GM19328 (cell line): ENCODE results near the gene KDELR3.

ENCODE experiments used
- ATAC-seq: cut with Tn5 transposase; IDR thresholded peaks from one replicate; pipeline ENCODE4 v1.9.1; 2021; ENCODE audit warnings: mild to moderate bottlenecking, moderate library complexity; ENCODE audit not compliant: unreplicated experiment

The KDELR3 gene

DNA sequence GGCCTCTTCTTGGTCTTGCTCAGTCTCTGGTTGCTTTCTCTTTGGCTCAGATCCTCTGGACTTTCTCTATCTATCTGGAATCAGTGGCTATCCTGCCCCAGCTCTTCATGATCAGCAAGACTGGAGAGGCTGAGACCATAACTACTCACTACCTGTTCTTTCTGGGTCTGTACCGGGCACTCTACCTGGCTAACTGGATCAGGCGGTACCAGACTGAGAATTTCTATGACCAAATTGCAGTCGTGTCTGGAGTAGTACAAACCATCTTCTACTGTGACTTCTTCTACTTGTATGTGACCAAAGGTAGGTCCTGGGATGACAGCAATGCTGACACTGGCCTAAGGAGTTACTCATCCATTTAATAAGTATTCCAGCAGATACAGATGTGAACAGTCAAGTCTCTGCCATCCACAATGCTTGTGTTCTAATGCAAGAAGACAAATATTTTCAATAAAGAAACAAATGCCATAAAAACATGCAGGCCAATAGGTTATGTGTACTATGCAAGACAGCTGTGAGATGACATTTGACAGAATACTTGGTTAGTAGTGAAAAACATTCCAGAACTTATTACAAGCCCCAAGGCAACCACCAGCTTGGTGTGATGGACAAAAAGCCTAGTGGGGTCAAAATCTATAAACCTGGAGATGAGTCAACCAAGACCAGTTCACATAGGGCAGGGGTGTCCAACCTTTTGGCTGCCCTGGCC, 13.4 kb downstream of the KDELR3 start:
- ATAC-seq = no peak

DNA sequence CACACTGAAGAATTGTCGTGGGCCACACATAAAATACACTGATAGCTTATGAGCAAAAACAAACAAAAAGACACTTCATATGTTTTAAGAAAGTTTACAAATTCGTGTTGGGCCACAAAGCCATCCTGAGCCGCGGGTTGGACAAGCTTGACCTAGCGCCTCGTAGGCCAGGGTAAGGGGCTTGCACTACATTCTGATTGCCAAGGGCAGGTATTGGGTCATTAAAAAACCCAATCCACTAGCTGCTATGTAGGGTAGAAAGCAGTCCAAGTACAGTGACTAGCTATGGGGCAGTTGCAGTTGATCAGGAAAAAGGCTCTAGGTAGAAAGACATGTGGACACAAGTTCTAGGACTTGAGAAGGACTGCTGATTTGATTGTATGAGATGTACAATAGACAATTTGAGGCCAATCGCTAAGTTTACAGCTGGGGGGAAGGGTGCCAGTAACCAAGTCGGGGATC, 14.0 kb downstream of the KDELR3 start:
- ATAC-seq = no peak

DNA sequence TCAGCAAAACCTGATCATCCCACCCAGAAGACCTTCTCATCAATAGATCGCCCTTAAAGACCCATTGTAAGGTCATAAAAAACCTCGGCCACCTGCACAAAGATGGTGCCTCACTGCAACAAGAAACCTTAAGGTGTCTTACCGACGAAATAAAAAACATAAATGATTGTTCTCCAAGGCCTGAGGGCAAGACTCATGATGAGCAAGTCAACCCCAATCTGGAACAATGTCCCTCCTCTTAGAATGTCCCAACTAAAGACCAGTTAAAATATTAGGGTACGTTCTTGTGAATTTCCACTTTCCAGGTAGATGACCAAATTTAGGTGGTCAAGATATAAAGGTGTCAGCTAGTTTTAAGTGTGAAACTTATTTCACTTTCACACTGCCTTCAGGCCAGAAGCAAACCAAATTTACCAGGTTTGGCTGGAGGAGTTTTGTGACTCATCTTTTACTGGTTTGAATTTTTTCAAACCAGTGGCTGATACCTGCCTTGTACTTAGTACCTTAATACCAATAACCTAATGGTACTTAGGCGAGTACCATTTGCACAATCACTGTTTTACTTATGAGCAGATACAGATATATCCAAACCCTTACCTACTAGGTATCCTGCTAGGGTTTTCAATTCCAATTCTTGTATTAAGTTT, 14.9 kb downstream of the KDELR3 start:
- no peak for ATAC-seq

DNA sequence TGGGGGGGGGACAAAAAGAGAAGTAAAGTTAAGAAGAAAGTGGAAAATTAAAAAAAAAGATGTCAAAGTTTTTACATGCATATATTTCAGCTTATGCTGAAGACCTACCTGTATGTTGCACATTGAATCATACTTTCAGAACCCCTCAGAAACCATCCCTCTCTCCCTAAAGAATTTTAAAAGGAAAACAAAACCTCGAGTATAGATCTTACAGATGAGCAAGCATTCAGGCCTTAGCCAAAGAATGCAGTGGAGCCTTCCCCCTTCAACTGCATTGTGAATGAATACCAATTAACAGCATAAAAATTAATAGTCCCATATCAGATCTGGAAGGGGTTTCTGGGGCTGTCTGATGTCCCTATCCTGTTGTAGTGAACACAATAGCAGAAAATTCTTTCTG, 16.3 kb downstream of the KDELR3 start:
- ATAC-seq = no peak

DNA sequence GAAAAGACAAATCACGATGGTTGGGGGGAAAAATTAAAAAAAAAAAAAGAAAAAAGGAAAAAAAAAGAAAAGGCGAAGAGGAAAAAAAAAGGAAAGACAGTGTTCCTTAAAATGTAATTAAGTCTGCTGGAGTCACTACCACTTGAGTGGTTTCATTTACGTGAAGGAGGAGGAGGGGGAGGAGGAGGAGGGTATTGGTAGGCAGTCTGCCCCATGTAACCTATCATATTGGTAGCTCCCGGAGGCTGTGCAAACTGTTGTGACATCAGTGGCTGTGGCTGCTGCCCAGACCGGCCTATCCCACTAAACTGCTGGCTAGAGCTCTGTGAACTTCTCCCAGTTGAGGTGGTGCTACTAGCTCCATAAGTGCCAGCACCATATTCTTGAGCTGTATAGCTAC, 17.9 kb downstream of the KDELR3 start:
- ATAC-seq = no peak

DNA sequence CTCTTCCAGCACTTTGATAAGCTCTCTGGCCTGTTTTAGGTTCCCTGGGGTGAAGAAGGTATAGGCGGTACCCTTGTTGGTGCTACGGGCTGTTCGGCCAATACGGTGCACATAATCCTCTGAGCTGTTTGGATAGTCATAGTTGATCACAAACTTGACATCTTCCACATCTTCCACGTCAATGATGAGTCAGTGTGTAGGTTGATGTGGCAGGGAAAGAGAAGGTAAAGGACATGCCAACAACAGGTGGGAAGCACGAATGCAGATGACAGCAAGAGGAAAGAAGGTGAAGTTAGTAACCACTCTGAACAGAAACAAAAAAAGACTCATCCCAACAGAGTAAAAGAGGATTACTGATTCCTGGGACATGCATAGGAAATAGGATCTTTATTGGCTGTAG, 20.1 kb downstream of the KDELR3 start:
- ATAC-seq = no peak

DNA sequence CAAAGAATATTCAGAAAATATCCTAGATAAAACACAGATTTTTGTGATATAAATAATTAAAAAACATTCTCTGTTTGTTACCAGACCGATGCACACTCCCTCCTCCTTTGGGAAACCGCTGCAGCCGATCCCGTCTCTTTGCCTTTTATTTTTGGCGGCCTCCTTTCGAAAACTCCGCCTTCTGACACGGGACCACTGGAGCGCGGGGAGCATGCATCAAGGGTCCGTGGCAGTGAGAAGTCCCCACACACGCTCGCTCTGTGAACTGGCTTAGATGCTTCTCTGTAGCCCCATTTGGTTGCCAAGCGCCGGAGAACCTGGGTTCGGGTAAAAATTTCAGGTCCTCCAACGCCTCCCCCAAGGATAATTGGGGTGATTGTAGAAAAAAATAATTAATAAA, 21.2 kb downstream of the KDELR3 start:
- no peak for ATAC-seq

DNA sequence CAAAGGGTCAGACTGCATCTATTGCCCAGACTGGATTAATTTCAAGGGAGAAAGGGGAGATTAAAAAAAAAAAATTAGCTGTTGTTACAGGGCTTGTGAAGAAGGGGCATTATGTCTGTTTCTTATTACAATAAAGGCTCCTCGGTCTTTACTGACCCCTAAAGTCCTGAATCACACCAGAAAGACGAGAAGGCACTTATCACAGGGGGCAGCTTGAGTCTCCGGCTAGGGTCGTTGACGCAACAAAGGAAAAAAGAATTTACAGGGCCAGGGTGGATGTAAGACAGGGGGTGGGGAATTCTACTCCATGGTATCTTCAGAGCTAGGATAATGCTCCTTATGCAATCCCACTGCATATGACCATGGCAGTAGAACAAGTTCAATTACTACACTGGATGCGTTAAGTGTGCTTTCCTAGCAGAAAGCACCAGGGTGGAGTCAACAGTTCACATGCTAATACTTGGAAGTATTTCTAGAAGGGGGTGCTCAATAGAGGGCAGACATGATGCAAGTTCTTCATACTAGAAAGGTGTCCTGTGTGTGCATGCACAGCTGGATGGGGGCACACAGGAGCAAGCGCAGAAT, 21.8 kb downstream of the KDELR3 start:
- ATAC-seq = no peak

DNA sequence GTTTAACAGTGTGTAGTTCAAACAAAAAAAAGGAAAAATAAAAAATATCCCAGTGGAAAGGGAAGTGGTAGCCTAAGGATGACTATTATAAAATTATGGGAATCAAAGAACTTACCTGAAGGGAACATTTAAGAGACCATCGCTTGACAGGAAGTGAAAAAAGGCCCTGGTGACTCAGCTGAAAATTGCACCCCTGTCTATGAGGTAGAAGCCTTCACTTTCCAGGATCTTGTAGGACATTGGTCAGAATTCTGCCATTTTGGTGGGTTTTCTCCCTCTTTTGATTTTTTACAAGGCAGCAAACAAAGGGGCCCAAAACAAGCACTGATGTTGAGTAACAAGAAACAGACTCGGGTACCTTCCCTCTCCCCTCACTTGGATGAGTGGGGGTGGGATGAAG, 22.6 kb downstream of the KDELR3 start:
- ATAC-seq = no peak

DNA sequence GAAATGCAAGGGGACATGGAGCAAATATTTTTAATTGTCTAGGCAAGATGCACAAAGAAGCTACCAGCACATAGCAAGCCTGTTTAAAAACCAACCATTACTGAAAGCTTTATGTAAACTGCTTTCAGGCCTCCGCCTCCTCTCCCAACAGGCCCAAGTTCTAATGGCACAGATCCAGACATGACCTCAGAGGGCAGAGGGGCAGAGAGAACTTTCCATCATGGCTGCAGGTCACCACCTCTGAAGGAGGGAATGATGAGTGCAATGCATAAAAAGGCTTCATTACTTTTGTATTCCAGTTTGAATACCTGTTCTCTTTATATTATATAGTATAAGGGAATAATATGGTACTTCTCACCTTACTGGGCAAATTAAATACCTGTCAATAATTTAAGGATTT, 23.0 kb downstream of the KDELR3 start:
- ATAC-seq = no peak

DNA sequence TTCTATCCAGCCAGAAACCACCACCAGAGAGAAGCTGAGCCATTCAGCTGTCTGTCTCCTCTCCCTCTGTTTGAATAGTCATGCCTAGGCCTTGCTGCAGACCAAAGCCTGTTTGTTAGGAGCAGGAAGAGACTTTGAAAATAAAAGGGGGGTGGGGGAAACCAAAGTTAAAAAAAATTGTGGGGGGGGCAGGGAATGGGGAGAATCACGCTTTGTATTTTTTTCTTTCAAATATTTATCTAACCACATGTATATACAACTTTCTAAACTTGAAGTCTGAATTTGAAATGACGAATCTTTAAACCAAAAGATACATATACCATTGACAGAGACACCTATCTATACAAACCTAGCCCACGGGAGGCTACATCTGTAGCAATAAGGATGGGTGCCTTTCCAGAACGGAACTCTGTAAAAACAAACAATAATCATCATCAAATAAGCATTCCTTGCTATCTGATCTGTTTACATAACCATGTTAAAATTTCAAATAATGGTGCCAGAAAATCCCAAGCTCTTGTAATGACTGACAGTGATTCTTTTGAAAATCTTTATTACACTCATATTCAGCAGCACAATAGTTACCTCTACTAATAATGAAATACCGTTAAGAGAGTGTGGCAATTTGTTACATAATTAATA, 23.9 kb downstream of the KDELR3 start:
- no peak for ATAC-seq

DNA sequence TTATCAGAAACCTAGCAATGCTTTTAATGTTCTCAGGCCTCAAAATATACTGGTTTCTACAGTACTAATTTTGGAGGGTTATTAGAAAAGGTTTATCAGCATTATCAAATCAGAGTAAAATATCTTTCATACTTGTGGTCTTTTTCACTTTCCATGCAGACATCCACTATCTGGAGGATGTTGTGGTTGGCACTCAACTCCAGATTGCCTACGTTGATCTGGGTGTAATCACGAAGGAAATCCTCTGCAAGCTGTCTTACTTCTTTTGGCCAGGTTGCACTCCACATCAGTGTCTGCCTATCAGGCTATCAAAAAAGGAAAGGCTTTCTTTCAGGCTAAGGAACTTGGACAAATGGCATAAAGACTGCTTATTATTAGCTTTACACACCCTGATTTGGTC, 26.6 kb downstream of the KDELR3 start:
- no peak for ATAC-seq

DNA sequence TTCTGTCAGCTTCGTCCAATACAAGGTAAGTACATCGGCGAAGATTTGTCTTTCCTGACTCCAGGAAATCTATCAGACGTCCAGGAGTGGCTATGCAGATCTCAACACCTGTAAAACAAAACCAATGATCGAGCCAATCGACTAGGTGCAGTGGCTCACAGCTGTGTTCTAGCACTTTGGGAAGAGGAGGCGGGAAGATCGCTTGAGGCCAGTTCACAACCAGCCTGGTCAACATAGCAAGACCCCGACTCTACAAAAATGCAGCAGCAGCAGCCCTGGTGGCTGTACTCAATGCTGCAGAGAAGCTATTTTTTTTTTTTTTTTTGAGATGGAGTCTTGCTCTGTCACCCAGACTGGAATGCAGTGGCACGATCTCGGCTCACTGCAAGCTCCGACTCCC, 27.0 kb downstream of the KDELR3 start:
- no peak for ATAC-seq

DNA sequence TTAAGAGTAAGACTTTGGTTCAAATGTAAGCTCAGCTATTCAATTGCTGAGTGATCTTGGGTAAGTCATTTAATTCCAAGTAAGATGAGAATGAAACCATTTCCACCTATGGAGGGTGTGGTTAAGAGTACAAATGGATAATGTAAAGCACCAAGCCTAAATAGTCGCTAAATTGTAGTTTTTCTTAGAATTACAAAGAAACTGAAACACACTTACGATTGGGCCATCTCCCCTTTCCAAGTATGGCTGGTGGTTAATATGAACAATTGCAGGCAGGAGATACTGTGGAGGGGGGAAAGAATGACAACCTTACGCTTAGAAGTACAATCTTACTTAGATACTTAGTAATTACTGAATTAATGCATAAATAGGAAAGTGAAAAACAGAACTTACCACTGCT, 30.0 kb downstream of the KDELR3 start:
- no peak for ATAC-seq

DNA sequence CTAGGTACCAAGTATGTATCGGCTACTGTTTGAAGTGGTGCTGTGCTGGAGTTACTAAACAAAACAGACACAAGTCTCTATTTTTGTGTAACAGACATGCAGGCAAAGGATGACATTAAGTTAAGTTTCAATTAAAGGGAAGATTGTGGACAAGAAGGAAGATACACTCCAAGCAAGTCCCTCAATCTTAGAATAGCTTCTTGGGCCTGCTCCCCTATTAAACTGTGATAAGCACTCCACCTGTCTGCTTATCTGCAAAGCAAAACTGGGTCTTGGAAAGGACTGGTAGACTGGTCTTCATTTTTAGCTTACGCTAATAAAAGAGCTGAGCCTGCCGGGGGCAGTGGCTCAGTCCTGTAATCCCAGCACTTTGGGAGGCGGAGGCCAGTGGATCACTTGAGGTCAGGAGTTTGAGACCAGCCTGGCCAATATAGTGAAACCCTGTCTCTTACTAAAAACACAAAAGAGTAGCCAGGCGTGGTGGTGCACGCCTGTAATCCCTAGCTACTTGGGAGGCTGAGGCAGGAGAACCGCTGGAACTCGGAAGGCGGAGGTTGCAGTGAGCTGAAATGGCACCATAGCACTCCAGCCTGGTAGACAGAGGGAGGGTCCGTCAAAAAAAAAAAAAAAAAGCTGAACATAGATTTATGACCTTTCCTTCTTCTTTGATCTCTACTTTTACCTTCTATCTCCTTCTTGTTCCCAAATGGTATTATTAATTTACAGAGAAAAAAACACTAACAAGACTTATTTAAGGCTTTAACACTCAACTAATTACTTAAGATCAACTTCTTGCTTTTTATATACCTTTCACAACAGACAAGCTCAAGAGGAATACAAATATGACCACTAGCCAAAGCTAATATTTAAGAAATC, 34.1 kb downstream of the KDELR3 start:
- no peak for ATAC-seq

DNA sequence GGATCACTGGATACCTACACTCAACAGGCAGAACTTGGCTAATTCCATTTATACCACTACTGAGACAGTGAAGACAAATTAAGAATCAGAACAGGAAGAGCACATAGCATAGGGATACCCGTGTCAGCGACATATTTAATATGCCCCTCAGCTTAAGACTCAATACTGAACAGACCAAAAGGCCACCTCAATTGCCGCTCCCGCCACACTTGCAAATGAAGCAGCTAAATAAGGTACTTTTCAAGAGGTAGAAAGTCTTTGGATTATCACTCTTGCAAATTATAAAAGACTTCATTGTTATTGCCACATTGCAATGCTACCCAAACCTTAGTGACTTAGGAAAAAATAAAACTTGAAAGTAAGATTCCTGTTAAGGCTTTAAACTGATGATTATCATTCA, 35.1 kb downstream of the KDELR3 start:
- no peak for ATAC-seq

DNA sequence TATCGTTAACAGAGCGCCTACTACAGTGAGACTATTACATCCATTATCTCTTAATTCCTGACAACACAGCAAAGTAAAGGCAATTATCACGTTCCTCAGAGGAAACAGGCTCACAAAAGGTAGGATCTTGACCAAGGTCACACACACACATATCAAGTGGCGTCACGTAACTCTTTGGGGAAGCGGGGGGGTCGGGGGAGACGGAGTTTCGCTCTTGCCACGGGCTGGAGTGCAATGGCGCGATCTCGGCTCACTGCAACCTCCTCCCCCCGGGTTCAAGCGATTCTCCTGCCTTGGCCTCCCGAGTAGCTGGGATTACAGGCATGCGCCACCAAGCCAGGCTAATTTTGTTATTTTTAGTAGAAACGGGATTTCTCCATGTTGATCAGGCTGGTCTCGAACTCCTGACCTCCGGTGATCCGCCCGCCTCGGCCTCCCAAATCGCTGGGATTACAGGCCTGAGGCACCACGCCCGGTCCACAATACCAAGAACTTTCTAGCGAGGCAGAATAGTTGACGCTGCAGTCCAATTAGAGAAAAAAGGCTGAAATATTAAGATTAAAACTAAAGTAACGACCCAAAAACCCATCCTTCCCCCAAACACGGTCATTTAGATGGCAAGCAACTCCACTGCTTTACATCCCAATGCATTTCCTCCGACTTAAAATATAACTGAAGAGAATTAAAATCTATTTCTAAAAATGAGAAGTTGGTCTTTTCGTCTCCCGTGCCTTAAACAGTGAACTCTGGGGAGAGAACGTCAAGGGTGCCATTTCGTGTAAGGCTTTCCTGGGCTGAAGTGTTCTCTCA, 37.0 kb downstream of the KDELR3 start:
- ATAC-seq = no peak

DNA sequence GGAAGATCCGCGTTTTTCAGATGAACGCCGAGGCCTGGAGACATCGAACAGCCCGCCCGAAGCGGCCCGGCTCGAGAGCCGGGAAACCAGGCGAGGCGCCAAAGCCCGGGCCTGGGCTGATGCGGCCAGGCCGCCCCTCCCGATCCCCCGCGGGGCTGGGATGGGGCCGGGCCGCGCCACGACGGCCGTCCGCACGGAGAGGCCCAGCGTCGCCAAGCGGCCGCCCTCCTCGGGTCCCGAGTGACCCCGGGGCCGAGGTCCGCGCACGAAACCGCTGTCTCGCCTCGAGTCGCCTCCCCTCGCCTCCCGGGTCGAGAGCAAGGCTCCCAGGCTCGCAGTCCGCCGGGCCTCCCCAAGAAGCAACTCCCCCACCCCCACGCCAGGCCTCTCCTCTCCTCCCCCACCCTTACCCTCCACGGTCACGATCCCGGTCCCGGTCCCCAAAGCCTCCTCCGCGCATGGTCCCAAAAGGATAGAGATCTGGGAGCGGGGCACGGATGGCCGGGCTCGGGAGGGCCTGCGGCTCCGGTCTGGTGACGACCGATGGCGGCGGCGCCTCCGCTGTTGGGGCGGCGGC, 37.7 kb downstream of the KDELR3 start:
- peak; percentile 22 for ATAC-seq

DNA sequence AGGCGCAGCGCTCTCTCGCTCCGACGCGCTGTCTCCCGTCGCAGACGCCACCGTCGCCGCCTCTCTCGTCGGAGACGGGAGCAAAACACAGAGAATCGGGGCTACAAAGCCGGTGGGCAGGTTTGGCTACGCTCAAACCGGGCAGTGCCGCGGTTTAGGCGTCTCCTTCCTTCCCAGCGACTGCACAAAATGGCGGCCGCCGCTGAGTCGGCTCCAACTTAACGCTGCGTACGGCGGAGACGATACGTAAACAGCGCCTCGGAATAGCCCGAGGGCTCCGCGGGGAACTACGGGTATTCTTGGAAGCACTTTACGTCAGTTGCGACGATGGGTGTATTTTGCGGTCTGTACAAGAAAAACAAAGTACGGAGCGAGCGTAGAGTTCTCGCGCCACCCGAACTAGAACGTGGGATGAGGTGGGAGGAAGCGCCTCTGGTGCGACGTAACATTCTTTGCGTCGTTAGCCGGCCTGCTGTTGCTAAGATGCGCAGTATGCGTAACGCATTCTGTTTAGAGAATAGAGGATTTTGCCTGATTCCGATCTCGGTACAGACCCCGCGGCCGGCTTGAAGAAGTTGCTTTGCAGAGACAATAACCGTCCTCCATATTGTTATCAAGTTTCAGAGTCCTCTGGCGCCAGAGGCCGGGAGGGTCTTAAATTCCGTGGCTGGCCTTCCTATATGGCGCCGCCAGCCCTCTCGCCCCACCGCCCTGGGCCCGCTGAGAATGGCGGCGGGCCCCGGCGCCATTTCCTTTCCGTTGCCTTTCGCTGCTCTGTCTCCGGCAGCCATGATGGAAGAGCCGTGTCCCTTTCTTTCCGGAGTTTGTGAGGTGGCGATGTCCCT, 38.4 kb downstream of the KDELR3 start, which contains the start of gene DDX17:
Gene DDX17, minus strand, starts transcription at position 194 of the 845 bp plus-strand sequence.
- peak; percentile 75 for ATAC-seq
